Osteoblast (primary cell): ENCODE results near the gene KLHL24. TPM values are rescaled to one million over a fixed set of nuclear protein-coding genes. Genes with fewer than 3 reads are reported as not detected.
"Not testable (repeated sequence)": the region's sequence is repeated elsewhere in the genome, so short reads cannot be mapped to it uniquely, and the experiment has no call there.

ENCODE experiments used
- DNase-seq: peaks from one replicate; pipeline ENCODE4 v3.0.0; 2011; ENCODE audit warnings: low spot score, mixed read lengths; ENCODE audit not compliant: insufficient read length; ENCODE audit errors: missing footprints
- H2AFZ ChIP-seq: 2 replicates; pipeline ENCODE4 v1.6.0; 2011; ENCODE audit warnings: mild to moderate bottlenecking, low read length
- H3K27ac ChIP-seq: 2 replicates; pipeline ENCODE4 v1.5.1; 2011; ENCODE audit warnings: mild to moderate bottlenecking, low read depth, low read length, moderate library complexity
- H3K27me3 ChIP-seq: 2 replicates; pipeline ENCODE4 v1.6.0; 2012; ENCODE audit warnings: mild to moderate bottlenecking, control low read depth, inconsistent platforms, low read length, moderate library complexity; ENCODE audit not compliant: insufficient read depth
- H3K36me3 ChIP-seq: 2 replicates; pipeline ENCODE4 v1.5.1; 2011; ENCODE audit warnings: mild to moderate bottlenecking, low read length, control low read depth, moderate library complexity; ENCODE audit not compliant: insufficient read depth
- H3K4me1 ChIP-seq: 2 replicates; pipeline ENCODE4 v1.5.1; 2011; ENCODE audit warnings: mild to moderate bottlenecking, low read length, control low read depth, moderate library complexity; ENCODE audit not compliant: insufficient read depth
- H3K4me2 ChIP-seq: 2 replicates; pipeline ENCODE4 v1.6.0; 2011; ENCODE audit warnings: mild to moderate bottlenecking, low read length; ENCODE audit not compliant: insufficient read depth
- H3K4me3 ChIP-seq: fragments of 200-600 bp; sonication (generic); 3 replicates; pipeline ENCODE4 v1.5.1; 2012; ENCODE audit warnings: mild to moderate bottlenecking, low read length, inconsistent platforms; ENCODE audit not compliant: insufficient read depth
- H3K79me2 ChIP-seq: 2 replicates; pipeline ENCODE4 v1.6.0; 2012; ENCODE audit warnings: mild to moderate bottlenecking, low read length, control low read depth, inconsistent platforms; ENCODE audit not compliant: insufficient read depth
- H3K9me3 ChIP-seq: 2 replicates; pipeline ENCODE4 v1.5.1; 2011; ENCODE audit warnings: low read depth, low read length, control low read depth
- H4K20me1 ChIP-seq: 2 replicates; pipeline ENCODE4 v1.6.0; 2012; ENCODE audit warnings: mild to moderate bottlenecking, low read length, control low read depth; ENCODE audit not compliant: insufficient read depth
- total RNA-seq: library from RNA; depleted of rRNA; stranded (reverse); fragments of >200 nt; gene quantifications from 2 replicates; pipeline ENCODE4 v1.2.3, GENCODE V29; 2012
- TF ChIP-seq, protein P1 (sequence below): IDR thresholded peaks from 2 replicates; pipeline ENCODE4 v1.5.1; 2011; ENCODE audit warnings: mild to moderate bottlenecking, low read depth, low read length, moderate library complexity; ENCODE audit errors: extremely low read depth

The KLHL24 gene
- total RNA-seq, 1 donor, result 174 TPM

DNA sequence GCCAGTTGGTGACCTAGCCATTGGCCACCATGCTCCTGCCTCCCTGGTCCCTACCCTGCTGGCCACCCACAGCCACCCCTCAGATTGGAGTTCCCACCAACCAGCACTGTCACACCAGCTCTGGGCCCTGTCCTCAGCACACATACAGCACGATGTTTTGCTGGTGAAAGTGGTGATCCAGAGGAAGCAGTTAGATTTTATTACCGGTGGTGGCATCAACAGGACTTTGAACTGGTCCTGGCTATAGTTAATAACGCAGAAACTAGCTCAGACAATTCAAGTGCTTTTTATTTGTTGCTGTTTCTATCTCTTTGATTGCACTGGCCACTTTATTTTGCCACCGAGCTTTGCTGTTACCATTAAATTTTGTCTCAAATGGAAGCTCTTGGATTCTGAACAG lies 16.4 kb upstream of the KLHL24 start:
- Histone ChIP-seq H3K27ac (no peak overlapping the region), H3K27me3 (peaks cover 10% of the 10 kb centered on the region), H3K4me2 (no peak overlapping the region), H3K4me3 (no peak overlapping the region), H4K20me1 (no peaks in the 10 kb centered on the region), H3K4me1 (no peaks in the 10 kb centered on the region), H3K36me3 (no peaks in the 10 kb centered on the region), H2AFZ (no peak overlapping the region), H3K79me2 (no peaks in the 10 kb centered on the region), H3K9me3 (no peaks in the 10 kb centered on the region)
- DNase-seq, result no peak
- TF ChIP-seq, protein P1, sequence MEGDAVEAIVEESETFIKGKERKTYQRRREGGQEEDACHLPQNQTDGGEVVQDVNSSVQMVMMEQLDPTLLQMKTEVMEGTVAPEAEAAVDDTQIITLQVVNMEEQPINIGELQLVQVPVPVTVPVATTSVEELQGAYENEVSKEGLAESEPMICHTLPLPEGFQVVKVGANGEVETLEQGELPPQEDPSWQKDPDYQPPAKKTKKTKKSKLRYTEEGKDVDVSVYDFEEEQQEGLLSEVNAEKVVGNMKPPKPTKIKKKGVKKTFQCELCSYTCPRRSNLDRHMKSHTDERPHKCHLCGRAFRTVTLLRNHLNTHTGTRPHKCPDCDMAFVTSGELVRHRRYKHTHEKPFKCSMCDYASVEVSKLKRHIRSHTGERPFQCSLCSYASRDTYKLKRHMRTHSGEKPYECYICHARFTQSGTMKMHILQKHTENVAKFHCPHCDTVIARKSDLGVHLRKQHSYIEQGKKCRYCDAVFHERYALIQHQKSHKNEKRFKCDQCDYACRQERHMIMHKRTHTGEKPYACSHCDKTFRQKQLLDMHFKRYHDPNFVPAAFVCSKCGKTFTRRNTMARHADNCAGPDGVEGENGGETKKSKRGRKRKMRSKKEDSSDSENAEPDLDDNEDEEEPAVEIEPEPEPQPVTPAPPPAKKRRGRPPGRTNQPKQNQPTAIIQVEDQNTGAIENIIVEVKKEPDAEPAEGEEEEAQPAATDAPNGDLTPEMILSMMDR, result no peak

DNA sequence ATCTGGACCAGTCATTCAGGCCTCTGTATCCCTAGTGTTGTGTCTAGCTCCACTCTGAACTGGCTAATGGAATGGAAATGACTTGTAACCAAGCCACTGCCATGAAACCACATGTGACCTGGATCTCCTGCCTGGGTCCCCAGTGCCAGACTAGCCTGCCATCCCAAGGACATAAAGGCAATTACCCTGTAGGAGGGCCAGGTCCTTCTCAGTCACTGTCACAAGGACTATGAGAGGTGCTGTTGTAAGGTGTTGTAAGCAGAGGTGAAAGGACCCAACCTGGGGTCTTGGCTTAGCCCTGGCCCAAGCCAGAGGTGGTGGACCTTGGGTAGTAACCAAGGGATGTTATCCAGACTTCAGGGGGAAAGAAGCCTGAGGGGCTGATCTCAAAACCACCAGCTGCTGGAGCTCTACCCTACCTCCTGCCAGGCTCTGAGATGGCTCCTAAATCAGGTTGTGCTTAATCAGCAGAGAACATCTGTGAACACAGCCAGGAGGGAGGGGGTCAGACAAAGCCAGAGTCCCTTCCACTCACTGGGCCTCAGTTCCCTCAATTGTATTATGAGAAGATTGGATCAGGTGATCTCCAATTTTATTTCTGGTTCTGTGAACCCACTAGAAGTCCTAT lies 15.7 kb upstream of the KLHL24 start:
- DNase-seq, result no peak
- peaks cover 10% of the 10 kb centered on the region for H3K27me3 ChIP-seq
- no peaks in the 10 kb centered on the region for H3K4me1 ChIP-seq
- TF ChIP-seq, protein P1, result no peak
- H3K79me2 ChIP-seq, result no peaks in the 10 kb centered on the region
- H3K4me2 ChIP-seq, result no peak overlapping the region
- H3K27ac ChIP-seq, result no peak overlapping the region
- no peaks in the 10 kb centered on the region for H3K9me3 ChIP-seq
- H4K20me1 ChIP-seq, result no peaks in the 10 kb centered on the region
- H3K36me3 ChIP-seq, result no peaks in the 10 kb centered on the region
- no peak overlapping the region for H3K4me3 ChIP-seq
- no peak overlapping the region for H2AFZ ChIP-seq

DNA sequence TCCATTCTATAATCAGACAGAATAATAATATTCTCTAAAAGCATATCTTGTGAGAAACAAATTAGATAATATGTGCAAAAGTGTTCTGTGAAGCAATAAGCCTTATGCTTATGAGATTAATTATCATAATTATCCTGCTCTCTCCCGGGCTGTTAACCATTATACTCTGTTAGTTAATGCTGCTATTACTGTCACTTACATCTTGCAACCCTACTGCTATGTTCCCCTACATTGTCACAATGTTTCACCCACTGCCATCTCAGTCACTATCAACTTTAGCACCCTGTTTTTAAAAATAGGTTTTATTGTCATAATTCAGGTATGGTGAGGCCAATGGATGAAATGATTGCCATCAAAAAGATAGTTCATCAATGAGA lies 15.2 kb upstream of the KLHL24 start:
- Histone ChIP-seq H2AFZ (no peak overlapping the region), H3K27ac (no peak overlapping the region), H3K27me3 (peaks cover 10% of the 10 kb centered on the region), H3K36me3 (no peaks in the 10 kb centered on the region), H3K79me2 (no peaks in the 10 kb centered on the region), H4K20me1 (no peaks in the 10 kb centered on the region), H3K4me3 (no peak overlapping the region), H3K9me3 (no peaks in the 10 kb centered on the region), H3K4me2 (no peak overlapping the region), H3K4me1 (no peaks in the 10 kb centered on the region)
- TF ChIP-seq, protein P1, result no peak
- DNase-seq, result no peak

DNA sequence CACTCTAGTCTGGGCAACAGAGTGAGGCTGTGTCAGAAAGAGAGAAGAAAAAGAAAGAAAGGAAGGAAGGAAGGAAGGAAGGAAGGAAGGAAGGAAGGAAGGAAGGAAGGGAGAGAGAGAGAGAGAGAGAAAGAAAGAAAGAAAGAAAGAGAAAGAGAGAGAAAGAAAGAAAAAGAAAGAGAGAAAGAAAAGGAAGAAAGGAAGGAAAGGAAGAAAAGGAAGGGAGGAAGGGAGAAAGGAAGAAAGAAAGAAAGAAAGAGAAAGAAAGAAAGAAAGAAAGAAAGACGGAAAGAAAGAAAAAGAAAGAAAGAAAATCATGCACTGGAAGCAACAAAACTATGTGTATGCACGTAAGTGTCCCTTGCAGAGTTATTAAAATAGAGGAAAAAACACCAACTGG lies 12.9 kb upstream of the KLHL24 start:
- not testable (repeated sequence) for H3K36me3 ChIP-seq, H3K27ac ChIP-seq, DNase-seq, H3K4me1 ChIP-seq, H3K79me2 ChIP-seq, H3K4me3 ChIP-seq, H3K4me2 ChIP-seq, H3K27me3 ChIP-seq, H4K20me1 ChIP-seq, H2AFZ ChIP-seq, H3K9me3 ChIP-seq
